ENCODE data around the gene KIF16B.

Gene KIF16B

GRCh38 chr20:16367948-16368560, 205.2 kb downstream of the KIF16B start:
- H3K4me1 ChIP-seq (ENCODE audit: control insufficient read depth, insufficient read depth, low read length) = no peaks in the 10 kb centered on the region; the same call in 1 of the 2 replicates
- H3K36me3 ChIP-seq (ENCODE audit: control insufficient read depth, insufficient read depth, low read length) = no peaks in the 10 kb centered on the region; the same call in 1 of the 2 replicates
- no peaks in the 10 kb centered on the region for H3K9me3 ChIP-seq (ENCODE audit: control insufficient read depth, insufficient read depth, low read length)
- DNase-seq (ENCODE audit: low read depth, low spot score) = no peak
- no peak overlapping the region for H3K27ac ChIP-seq (ENCODE audit: low read length)
- H3K27me3 ChIP-seq (ENCODE audit: control insufficient read depth, insufficient read depth, low read length) = no peaks in the 10 kb centered on the region
- no peak overlapping the region for H3K4me3 ChIP-seq (ENCODE audit: low read length)
- WGBS (ENCODE audit: insufficient coverage, insufficient read length) = no CpG with 5 or more reads among the region's 14 CpGs

GRCh38 chr20:16366529-16366928, 206.7 kb downstream of the KIF16B start:
- Histone ChIP-seq H3K9me3 (ENCODE audit: control insufficient read depth, insufficient read depth, low read length) (no peaks in the 10 kb centered on the region), H3K27ac (ENCODE audit: low read length) (no peak overlapping the region), H3K36me3 (ENCODE audit: control insufficient read depth, insufficient read depth, low read length) (no peaks in the 10 kb centered on the region; the same call in 1 of the 2 replicates), H3K27me3 (ENCODE audit: control insufficient read depth, insufficient read depth, low read length) (no peaks in the 10 kb centered on the region), H3K4me3 (ENCODE audit: low read length) (no peak overlapping the region), H3K4me1 (ENCODE audit: control insufficient read depth, insufficient read depth, low read length) (no peaks in the 10 kb centered on the region; the same call in 1 of the 2 replicates)
- no CpG with 5 or more reads among the region's 5 CpGs for WGBS (ENCODE audit: insufficient coverage, insufficient read length)
- DNase-seq (ENCODE audit: low read depth, low spot score) = no peak

- Histone ChIP-seq H3K27ac (ENCODE audit: low read length) (no peak overlapping the region), H3K27me3 (ENCODE audit: control insufficient read depth, insufficient read depth, low read length) (no peaks in the 10 kb centered on the region), H3K36me3 (ENCODE audit: control insufficient read depth, insufficient read depth, low read length) (no peaks in the 10 kb centered on the region; the same call in 1 of the 2 replicates), H3K9me3 (ENCODE audit: control insufficient read depth, insufficient read depth, low read length) (no peaks in the 10 kb centered on the region), H3K4me1 (ENCODE audit: control insufficient read depth, insufficient read depth, low read length) (no peaks in the 10 kb centered on the region; the same call in 1 of the 2 replicates), H3K4me3 (ENCODE audit: low read length) (no peak overlapping the region)
- DNase-seq (ENCODE audit: low read depth, low spot score) = no peak
- no CpG with 5 or more reads among the region's 5 CpGs for WGBS (ENCODE audit: insufficient coverage, insufficient read length)
Measured at GRCh38 chr20:16364320-16364687, 208.9 kb downstream of the KIF16B start.

GRCh38 chr20:16363506-16364319, 209.5 kb downstream of the KIF16B start:
- no CpG with 5 or more reads among the region's 5 CpGs for WGBS (ENCODE audit: insufficient coverage, insufficient read length)
- no peaks in the 10 kb centered on the region for H3K27me3 ChIP-seq (ENCODE audit: control insufficient read depth, insufficient read depth, low read length)
- H3K27ac ChIP-seq (ENCODE audit: low read length) = no peak overlapping the region
- H3K36me3 ChIP-seq (ENCODE audit: control insufficient read depth, insufficient read depth, low read length) = no peaks in the 10 kb centered on the region; the same call in 1 of the 2 replicates
- H3K4me3 ChIP-seq (ENCODE audit: low read length) = no peak overlapping the region
- no peak for DNase-seq (ENCODE audit: low read depth, low spot score)
- no peaks in the 10 kb centered on the region for H3K9me3 ChIP-seq (ENCODE audit: control insufficient read depth, insufficient read depth, low read length)
- H3K4me1 ChIP-seq (ENCODE audit: control insufficient read depth, insufficient read depth, low read length) = no peaks in the 10 kb centered on the region; the same call in 1 of the 2 replicates

- Histone ChIP-seq H3K4me3 (ENCODE audit: low read length) (no peak overlapping the region), H3K27me3 (ENCODE audit: control insufficient read depth, insufficient read depth, low read length) (no peaks in the 10 kb centered on the region), H3K36me3 (ENCODE audit: control insufficient read depth, insufficient read depth, low read length) (no peaks in the 10 kb centered on the region; the same call in 1 of the 2 replicates), H3K4me1 (ENCODE audit: control insufficient read depth, insufficient read depth, low read length) (no peaks in the 10 kb centered on the region; the same call in 1 of the 2 replicates), H3K27ac (ENCODE audit: low read length) (no peak overlapping the region), H3K9me3 (ENCODE audit: control insufficient read depth, insufficient read depth, low read length) (no peaks in the 10 kb centered on the region)
- no CpG with 5 or more reads among the region's 1 CpG for WGBS (ENCODE audit: insufficient coverage, insufficient read length)
- DNase-seq (ENCODE audit: low read depth, low spot score) = no peak
Measured at GRCh38 chr20:16362642-16363041, 210.6 kb downstream of the KIF16B start.

DNA sequence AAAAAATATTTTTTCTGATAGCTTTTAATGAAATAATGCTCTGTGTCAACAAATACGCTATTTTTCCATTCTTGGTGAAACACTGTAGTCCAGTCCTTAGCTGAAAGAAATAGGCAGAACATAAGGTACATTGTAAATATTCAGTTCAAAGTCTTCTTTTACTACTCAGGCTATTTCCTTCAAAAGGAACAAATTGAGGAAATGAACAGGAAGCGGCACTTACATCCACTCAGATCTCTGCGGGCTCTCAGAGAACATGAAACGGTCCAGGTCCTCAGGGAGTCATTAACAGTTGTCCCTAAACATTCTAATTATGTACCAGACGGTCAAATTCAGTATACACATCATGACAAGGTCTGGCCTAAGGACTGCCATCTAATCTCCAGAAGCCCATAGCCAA, 212.6 kb downstream of the KIF16B start:
- Histone ChIP-seq H3K9me3 (ENCODE audit: control insufficient read depth, insufficient read depth, low read length) (no peaks in the 10 kb centered on the region), H3K27me3 (ENCODE audit: control insufficient read depth, insufficient read depth, low read length) (no peaks in the 10 kb centered on the region), H3K4me1 (ENCODE audit: control insufficient read depth, insufficient read depth, low read length) (no peaks in the 10 kb centered on the region), H3K4me3 (ENCODE audit: low read length) (no peak overlapping the region), H3K27ac (ENCODE audit: low read length) (no peak overlapping the region), H3K36me3 (ENCODE audit: control insufficient read depth, insufficient read depth, low read length) (no peaks in the 10 kb centered on the region; the same call in 1 of the 2 replicates)
- no CpG with 5 or more reads among the region's 5 CpGs for WGBS (ENCODE audit: insufficient coverage, insufficient read length)
- no peak for DNase-seq (ENCODE audit: low read depth, low spot score)

DNA sequence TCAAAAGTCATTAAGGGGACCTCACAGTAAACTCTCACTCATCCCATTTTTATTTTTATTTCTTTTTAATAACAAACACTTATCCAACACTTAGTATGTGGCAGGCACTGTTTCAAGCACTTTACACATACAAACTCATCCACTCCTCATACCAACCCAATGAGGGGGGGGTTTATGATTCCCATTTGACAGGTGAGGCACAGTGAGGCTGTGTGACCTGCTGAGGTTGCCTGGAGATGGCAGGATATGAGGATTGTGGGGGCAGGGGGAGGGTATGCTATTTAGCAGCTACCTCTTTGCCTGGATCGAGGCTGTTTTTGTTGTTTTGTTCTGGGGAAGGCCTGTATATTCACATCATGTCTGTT, 219.8 kb downstream of the KIF16B start:
- no CpG with 5 or more reads among the region's 1 CpG for WGBS (ENCODE audit: insufficient coverage, insufficient read length)
- Histone ChIP-seq H3K4me1 (ENCODE audit: control insufficient read depth, insufficient read depth, low read length) (peaks cover 2% of the 10 kb centered on the region; the same call in 1 of the 2 replicates), H3K36me3 (ENCODE audit: control insufficient read depth, insufficient read depth, low read length) (no peaks in the 10 kb centered on the region), H3K27me3 (ENCODE audit: control insufficient read depth, insufficient read depth, low read length) (no peaks in the 10 kb centered on the region), H3K27ac (ENCODE audit: low read length) (no peak overlapping the region), H3K4me3 (ENCODE audit: low read length) (no peak overlapping the region), H3K9me3 (ENCODE audit: control insufficient read depth, insufficient read depth, low read length) (no peaks in the 10 kb centered on the region)
- DNase-seq (ENCODE audit: low read depth, low spot score) = no peak

GRCh38 chr20:16352751-16353416, 220.4 kb downstream of the KIF16B start:
- Histone ChIP-seq H3K9me3 (ENCODE audit: control insufficient read depth, insufficient read depth, low read length) (no peaks in the 10 kb centered on the region), H3K4me1 (ENCODE audit: control insufficient read depth, insufficient read depth, low read length) (peaks cover 2% of the 10 kb centered on the region; the same call in 1 of the 2 replicates), H3K4me3 (ENCODE audit: low read length) (no peak overlapping the region), H3K27me3 (ENCODE audit: control insufficient read depth, insufficient read depth, low read length) (no peaks in the 10 kb centered on the region), H3K36me3 (ENCODE audit: control insufficient read depth, insufficient read depth, low read length) (no peaks in the 10 kb centered on the region), H3K27ac (ENCODE audit: low read length) (no peak overlapping the region)
- no peak for DNase-seq (ENCODE audit: low read depth, low spot score)
- no CpG with 5 or more reads among the region's 5 CpGs for WGBS (ENCODE audit: insufficient coverage, insufficient read length)

DNA sequence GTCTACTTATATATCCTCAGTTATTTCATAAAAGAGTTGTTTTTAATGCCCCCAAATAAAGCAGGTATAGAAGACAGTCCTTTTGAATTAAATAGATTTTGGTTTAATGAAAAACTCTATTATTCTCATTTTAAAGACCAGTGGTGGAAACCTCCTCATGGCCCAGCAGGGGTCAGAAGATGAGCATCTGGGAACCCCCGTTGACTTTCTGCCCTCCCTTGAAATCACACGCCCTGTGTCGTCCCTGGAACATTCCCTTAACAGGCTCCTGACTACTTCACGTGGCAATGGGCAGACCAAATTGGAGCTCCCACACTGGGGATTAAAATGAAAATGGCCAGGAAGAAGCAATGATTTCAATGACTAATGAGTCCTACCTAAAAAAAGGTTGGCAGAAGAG, 220.9 kb downstream of the KIF16B start:
- peaks cover 2% of the 10 kb centered on the region; the same call in 1 of the 2 replicates for H3K4me1 ChIP-seq (ENCODE audit: control insufficient read depth, insufficient read depth, low read length)
- H3K27me3 ChIP-seq (ENCODE audit: control insufficient read depth, insufficient read depth, low read length) = no peaks in the 10 kb centered on the region
- H3K27ac ChIP-seq (ENCODE audit: low read length) = no peak overlapping the region
- no peaks in the 10 kb centered on the region for H3K36me3 ChIP-seq (ENCODE audit: control insufficient read depth, insufficient read depth, low read length)
- H3K4me3 ChIP-seq (ENCODE audit: low read length) = no peak overlapping the region
- WGBS (ENCODE audit: insufficient coverage, insufficient read length) = no CpG with 5 or more reads among the region's 4 CpGs
- no peaks in the 10 kb centered on the region for H3K9me3 ChIP-seq (ENCODE audit: control insufficient read depth, insufficient read depth, low read length)
- DNase-seq (ENCODE audit: low read depth, low spot score) = no peak

DNA sequence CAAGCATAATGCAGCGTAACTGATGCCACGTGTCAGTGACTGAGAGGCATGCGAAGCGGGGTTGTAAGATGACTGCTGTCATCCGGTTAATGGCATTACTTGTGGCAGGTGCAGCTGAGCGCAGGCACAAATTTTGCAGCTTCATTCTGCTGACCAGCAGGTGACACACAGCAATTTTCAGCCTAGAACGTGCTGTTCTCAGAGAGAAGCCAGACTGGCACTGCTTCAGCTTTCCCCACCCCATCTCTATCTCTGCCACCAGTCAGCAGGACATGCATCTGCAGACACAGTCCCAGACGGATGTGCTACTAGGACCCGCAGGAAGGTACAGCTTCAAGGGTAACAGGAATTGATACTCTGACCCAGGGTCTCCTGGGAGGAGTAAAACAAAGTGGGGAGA, 221.8 kb downstream of the KIF16B start:
- Histone ChIP-seq H3K36me3 (ENCODE audit: control insufficient read depth, insufficient read depth, low read length) (no peaks in the 10 kb centered on the region), H3K9me3 (ENCODE audit: control insufficient read depth, insufficient read depth, low read length) (no peaks in the 10 kb centered on the region), H3K4me1 (ENCODE audit: control insufficient read depth, insufficient read depth, low read length) (peaks cover 2% of the 10 kb centered on the region; the same call in 1 of the 2 replicates), H3K4me3 (ENCODE audit: low read length) (no peak overlapping the region), H3K27ac (ENCODE audit: low read length) (no peak overlapping the region), H3K27me3 (ENCODE audit: control insufficient read depth, insufficient read depth, low read length) (no peaks in the 10 kb centered on the region)
- no CpG with 5 or more reads among the region's 9 CpGs for WGBS (ENCODE audit: insufficient coverage, insufficient read length)
- no peak for DNase-seq (ENCODE audit: low read depth, low spot score)
